ENCODE data around the gene MDM4.

The MDM4 gene

DNA sequence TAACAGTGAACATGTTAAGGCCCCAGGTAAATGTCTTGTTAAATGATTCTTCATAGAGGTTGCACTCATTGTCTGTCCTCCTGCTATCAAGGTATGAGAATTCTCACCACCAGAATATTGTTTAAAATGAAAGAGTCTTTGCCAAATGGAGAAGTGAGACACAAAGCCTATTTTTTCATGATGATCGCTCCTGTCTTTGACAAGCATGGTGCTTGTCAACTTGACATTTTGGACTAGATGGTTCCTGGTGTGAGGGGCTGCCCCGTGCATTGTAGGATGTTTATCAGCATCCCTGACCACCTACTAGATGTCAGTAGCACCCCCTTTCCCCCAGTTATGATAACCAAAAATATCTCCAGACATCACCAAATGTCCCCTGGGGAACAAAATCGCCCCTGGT lies 65.6 kb downstream of the MDM4 start:
- no peak for DNase-seq

DNA sequence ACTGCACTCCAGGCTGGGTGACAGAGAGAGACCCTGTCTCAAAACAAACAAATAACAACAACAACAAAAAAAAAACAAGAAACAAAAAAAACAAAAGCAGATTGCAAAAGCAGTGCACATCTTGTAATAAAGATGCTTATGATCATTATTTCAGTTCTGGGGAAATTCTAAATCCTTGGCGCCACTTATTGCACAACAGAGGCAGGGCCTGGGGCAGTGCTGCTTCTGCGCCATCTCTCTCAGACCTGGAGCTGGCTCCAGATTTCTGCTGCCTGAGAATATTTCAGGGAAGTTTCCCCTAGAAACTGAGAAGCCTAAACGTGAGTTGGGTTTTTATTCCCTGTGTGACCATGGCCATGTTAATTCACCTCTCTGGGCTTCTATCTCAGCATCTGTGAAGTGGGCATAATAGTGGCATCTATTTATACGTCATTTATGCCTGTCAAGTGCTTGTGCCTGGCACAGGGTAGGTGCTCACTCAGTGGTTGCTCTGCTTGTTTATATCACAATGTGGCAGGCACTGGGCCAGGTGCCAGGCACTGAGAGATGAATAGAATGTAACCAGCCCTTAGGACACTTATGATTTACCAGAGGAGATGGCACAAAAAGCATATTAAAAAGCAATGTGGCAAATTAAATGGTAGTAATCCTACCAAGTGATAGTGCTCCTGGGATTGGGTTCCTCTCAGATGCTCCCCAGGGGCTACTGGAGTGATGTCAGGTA lies 67.9 kb downstream of the MDM4 start:
- peak; percentile 85 for DNase-seq

DNA sequence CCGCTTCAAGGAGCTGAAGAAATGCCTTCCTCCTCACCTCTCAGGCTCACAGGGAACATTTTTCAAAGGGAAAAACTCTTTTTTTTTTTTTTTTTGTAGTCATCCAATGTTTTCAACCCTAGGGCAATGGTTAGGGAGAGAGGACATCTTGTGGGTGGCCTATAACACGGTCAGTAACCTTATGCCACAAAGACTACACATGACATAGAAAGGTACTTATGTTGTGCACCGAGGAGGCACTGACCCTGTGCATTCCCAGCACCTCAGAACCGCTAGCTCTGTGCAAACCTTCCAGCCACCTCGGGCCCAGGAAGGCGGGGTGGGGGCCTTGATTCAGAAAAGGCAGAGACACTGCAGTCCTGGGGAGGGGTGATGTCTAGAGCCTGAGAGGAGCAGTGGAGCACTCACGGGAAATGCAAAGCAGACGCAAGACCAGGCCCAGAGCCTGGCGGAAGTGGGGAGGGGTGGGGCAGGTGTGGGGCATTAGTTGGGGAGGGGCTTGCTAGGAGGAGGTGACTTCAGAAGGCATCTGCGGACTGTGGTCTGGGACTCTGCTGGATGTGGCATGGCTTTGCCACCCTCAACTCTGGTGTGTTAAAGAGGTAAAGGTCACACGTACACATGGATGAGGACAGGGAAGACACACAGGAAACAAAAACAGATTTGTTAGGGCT lies 68.6 kb downstream of the MDM4 start:
- peak; percentile 35 for DNase-seq

DNA sequence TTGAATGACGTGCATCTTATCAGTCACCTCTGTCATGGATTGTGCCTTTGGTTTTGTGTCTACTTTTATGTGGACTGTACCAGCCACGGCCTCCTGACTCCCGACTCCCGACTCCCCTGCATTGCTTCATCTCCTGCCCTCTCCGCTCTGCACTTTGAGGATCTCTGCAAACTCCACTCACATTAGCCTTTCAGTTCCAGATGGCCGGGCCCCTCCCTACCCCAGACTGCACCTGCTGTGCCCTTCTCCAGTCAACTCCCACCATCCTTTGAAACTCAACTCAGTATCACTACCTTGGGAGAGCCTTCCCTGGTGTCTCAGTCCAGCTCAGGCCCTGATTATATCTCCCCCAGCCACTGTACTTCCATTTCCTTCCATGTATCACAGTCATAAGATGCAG lies 71.4 kb downstream of the MDM4 start:
- DNase-seq, result peak; percentile 65

DNA sequence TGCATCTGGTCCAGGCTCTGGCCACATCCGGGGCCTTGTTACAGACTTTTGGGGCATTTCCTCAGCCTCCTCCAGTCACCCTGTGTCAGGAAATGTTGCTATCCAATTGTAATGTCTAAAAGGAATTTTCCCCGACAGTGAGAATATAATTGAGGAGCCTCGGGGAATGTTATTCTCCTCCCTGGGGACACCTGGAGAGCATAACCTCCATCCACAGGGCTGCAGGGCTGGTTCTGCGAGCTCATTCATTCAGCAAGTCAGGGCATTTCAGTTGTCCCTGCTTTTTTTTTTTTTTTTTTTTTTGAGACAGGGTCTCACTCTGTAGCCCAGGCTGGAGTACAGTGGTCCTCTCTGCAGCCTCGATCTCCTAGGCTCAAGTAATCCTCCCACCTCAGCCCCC lies 72.6 kb downstream of the MDM4 start:
- peak; percentile 41 for DNase-seq

DNA sequence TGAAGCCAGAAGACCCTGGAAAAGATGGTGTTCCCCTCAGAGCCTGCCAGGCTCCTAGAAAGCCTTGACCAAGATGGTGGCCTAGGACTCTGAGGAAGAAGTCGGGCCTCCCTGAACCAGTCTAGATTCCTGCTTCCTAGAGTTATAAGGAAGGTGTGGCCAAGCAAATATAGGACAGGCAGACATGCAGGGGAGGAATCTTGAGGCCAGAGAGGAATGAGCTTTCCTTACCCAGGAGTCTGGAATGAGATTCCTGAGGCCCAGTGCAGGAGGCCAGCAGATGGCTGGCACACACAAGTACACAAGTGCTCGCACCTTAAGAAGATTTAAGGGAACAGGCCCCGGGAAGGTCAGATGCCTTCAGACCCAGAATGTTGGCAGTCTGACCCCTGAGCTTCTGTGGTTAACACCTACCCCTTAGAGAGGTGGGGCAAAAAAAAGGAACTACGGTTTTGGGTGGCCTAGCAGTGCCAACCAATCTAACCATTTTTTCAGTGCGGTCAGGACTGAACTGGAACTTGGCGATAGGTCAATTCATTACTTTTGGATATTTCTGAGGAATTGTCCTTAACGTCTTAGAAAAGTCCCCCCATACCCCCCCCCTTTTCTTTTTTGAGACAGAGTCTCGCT lies 73.3 kb downstream of the MDM4 start:
- DNase-seq, result no peak

DNA sequence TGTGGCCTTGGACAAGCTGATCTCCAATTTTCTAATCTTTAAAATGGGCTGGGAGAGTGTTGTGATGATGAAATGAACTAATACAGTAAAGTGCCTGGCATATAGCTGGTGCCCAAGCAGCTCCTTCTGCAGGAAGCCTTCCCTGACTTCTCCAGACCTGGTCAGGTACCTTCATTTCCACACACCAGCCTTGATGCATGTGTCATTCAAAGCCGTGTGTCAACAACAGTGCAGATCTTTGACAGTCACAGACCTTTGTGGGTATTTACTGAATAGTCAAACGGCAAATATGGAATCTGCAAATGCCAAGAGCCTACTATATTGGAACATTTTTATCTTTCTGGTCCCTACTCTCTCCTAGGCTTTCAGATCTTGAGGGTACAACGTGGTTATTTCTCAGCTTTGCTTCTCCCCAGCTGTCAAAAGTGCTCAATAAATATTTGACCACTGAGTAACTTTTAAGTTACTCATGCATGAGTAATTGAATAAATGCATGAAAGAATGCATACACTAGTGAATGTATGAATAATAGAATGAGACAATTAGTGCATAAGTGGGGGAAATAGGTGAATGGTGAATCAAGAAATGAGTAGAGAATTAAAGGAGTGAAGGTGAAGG lies 75.4 kb downstream of the MDM4 start:
- no peak for DNase-seq

DNA sequence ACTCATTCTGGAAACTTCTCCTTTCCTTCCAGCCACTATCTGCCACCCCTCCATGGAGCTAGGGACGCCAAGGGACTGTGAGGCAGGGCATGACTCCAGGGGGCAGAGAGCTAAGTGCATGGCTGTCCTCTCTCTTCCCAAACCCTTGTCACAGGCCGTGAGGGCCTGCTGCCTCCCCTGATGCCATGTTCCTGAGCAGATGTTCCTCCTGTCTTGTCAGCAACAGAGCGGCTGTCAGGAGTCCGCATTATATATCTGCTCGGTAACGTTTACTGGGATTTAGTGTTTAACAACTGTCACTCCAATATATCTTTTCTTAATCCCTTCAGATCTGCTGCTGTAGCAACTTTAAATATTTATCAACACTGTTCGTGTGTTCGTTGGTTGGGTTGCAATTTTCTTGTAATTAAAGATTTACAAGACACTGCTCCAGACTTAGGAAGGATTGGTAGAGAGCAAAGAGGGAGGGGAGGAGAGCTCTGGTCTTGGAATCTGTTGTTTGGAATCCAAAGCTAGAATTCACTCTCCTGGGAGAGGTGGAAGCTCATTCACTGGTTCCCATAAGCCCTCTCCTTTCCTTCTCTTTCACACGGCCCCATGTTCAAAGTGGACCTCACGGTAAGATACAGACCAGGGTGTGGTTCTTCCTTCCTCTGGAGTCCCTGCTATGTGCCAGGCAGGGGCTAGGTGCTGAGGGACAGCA lies 76.2 kb downstream of the MDM4 start:
- no peak for DNase-seq

DNA sequence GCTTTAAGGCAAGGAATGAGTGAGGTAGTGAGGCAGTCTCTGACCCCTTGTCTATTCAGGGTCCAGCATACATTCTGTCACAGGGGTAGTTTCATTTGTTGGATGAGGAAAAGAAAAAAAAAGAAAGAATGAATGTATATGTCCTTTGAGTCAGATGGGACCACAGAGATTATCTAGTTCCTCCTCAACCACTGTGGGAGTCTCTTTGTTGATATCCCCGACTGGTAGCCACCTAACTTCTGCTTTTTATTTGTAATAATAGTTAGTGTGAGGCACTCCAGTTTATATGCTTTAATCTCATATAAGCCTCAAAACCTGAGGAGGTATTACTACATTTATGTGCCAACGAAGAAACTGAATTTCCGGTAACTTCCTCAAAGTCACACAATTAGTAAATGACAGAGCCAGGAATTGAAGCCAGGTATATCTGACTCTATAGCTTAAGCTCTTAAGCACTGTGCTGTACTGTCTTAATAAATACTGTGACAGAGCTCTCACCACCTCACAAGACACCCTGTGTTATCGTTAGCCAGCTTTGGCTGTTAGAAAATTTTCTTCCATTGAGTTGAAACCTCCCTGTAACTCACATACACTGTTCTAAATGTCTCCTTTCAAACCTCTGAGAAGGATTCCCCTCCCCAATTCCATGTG lies 82.2 kb downstream of the MDM4 start:
- DNase-seq, result no peak

DNA sequence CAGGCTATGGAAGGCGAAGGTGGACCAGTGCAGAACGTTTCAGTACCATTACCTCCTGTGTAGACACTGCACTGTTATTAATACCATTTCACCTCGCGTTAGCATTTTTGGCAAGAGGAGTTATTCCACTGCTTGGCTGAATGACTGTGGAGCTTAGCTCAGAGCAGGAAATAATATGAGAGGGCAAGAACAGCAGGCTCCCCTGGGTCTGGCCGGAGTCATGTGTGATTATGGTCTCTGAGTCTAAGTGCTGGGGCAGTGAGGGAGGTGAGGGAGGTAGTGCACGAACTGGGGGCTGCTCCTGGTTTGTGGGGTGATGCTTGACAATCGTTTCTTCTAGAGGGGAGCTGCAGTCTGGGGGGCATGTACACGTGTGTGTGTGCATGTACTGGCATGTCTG lies 82.9 kb downstream of the MDM4 start:
- DNase-seq, result peak; percentile 34

DNA sequence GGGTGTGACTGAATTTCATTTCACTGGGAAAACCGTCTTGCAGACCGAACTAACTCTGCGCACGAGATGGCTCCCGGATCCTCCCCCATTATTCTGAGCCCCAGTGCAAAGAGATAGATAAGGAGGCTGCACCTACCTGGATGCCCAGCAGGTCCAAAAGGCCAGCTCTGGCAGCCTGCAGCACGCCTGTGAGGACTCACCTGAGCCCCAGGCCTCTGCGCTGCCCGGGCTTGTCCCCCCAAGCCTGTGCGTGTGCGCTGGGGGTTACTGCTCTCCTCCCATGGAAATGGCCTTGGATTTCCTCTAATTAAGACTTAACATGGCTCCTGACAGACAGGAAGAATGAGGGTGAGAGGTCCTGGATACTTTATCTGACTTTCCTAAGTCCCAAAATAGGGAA lies 83.4 kb downstream of the MDM4 start:
- no peak for DNase-seq

DNA sequence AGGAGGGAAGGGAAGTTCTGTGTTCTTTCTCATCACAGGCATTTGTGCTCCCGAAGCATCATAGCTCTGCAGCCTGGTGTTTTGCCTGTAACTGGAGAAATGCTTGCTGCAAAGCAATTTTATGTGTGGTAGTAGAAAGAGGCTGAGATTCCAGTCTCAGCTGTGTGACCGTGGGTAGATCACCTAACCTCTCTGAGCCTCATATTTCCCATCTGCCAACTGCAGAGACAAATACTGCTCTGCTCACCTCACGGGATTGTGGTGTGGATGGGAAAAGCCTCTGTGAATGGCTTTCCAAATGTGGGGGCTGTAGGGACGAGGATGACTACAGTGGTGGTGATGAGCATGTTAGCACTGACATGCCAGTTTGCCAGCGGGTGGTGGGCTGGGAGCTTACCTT lies 84.0 kb downstream of the MDM4 start:
- DNase-seq, result no peak

DNA sequence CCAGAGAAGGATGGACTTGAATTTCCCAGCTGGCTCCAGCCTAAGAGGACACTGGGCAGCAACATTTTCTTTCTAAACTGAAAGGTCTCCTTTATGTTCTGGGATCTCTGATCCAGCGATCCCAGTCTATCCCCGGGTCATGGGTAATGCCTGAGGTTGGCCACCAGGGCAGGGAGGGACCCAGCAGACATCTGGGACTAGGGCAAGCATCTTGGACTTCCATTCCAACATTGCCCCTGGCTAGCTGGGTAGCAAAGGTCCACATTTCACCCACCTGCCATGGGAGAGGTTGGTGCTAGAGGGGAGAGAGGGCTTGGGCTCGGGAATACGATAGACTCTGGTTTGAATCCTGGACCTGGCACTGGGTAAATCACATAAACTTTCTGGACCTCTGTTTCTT lies 84.8 kb downstream of the MDM4 start:
- DNase-seq, result peak; percentile 28

DNA sequence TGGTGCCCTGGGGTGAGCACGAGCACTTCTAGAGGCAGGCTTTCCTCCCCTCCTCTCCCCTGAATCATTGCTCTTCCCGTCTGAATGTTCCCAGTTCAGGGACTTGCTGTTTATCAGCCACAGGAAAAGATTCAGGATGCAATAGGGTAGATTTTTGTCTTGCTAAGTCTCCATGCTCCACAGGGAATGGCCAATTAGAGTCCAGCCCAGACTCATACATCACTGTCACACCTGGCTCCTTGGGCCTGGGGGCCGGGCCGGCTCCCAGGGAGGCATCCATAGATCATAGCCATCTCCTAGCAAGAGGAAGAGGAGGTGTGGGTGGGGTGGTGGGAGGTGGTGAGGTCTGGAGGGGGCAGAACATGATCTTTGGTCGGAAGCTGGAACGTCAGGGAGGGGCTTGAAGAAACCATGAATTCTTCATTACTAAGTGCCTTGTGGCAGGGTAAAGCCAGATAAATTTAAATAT lies 85.9 kb downstream of the MDM4 start:
- DNase-seq, result peak; percentile 96

DNA sequence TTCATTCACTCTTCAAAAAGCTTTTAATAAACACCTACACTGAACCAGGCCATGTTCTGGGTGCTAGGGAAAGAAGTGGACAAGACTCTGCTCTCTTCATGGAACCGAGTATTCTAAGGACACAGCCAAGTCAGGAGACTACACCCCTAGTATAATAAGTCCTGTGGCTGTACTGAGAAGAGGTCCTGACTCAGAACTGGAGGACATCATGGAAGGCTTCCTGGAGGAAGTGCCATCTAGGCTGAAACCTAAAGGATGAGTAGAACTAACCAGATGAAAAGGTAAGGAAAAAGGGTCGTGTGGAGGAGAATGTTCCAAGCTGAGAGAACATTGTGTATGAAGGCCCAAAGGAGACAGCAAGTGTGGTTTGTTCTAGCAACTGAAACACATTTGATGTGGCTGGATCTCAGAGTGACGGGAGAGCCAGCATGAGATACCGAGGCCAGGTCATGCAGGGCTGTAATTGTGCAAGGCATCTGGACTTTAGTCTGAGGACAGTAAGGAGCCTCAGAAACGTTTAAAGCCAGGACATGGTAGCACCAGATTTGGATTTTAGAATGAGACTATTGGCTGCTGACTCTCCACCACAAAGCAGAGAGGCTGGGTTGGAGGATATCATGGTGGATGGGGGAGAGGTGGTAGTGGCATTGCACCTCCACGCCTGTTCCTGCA lies 86.8 kb downstream of the MDM4 start:
- no peak for DNase-seq

DNA sequence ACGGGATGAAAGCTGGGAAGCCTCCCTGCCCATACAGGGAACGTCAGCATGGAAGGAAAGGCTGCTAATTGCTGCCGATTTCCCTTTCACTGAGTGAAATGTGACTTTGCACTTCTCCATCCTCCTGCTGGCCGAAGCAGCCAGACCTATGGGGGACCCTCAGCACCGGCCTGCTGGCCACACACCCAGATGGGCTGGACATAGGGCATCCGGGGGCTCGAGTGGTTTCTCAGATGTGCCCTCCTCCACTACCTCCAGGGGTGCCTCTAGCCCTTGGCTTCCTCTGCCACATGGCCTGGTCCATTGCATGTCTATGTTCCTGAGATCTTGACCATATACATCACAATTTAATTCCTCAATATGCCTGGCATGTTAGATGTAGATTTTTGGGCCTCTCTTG lies 89.6 kb downstream of the MDM4 start:
- DNase-seq, result no peak

Measured in NCI-H69 (cell line).